Tibial nerve (tissue), 4 donors: ENCODE measurements around the gene TOR1AIP2. TPM values are rescaled to one million over a fixed set of nuclear protein-coding genes. Genes with fewer than 3 reads are reported as not detected.

Source experiments
- DNase-seq, 2 donors: peaks; one replicate each; pipeline ENCODE4 v3.0.0-alpha.2; 2019; ENCODE audit warnings: low spot score in 2 of 2
- H3K27ac ChIP-seq, 4 donors: fragments of 200-600 bp; sonication (generic) in 3 of 4; one replicate each; pipeline ENCODE4 v1.5.1; 2017 to 2019; ENCODE audit warnings: mild to moderate bottlenecking in 1 of 4
- H3K27me3 ChIP-seq, 2 donors: fragments of 200-600 bp; sonication (generic) in 1 of 2; one replicate each; pipeline versions ENCODE4 v1.5.1 to v1.6.0; 2017 to 2019
- H3K36me3 ChIP-seq, 3 donors: fragments of 200-600 bp; sonication (generic); one replicate each; pipeline ENCODE4 v1.5.1; 2018 to 2019
- H3K4me1 ChIP-seq, 4 donors: fragments of 200-600 bp; sonication (generic) in 3 of 4; one replicate each; pipeline ENCODE4 v1.5.1; 2017 to 2019
- H3K4me3 ChIP-seq, 4 donors: fragments of 200-600 bp; sonication (generic) in 3 of 4; one replicate each; pipeline ENCODE4 v1.5.1; 2017 to 2019; ENCODE audit warnings: mild to moderate bottlenecking in 1 of 4, moderate library complexity in 1 of 4
- H3K9me3 ChIP-seq, 4 donors: fragments of 200-600 bp; sonication (generic) in 3 of 4; one replicate each; pipeline ENCODE4 v1.5.1; 2017 to 2019
- EP300 ChIP-seq, 2 donors: sonication (generic); formaldehyde crosslinking; IDR thresholded peaks; one replicate each; pipeline ENCODE4 v1.6.1; 2017; ENCODE audit warnings: antibody characterized with exemption in 2 of 2, mild to moderate bottlenecking in 1 of 2
- POLR2A ChIP-seq, 2 donors: fragments of 450-650 bp; IDR thresholded peaks; one replicate each; pipeline ENCODE4 v1.6.1; 2017; ENCODE audit warnings: antibody characterized with exemption in 2 of 2, mild to moderate bottlenecking in 2 of 2, moderate library complexity in 2 of 2
- WGBS, 2 donors: methylation state at CpG; one replicate each; pipeline ENCODE4 v1.1.5; 2018; 5-methylcytosine and 5-hydroxymethylcytosine counted together
- total RNA-seq, 4 donors: library from RNA; depleted of rRNA; stranded (reverse); fragments of >200 nt; gene quantifications; one replicate each; pipeline ENCODE4 v1.1.0, GENCODE V29; 2016
- TF ChIP-seq, protein P1 (sequence below), 5 experiments: fragments of 200-600 bp in 3 of 5; fragments of 450-650 bp in 2 of 5; sonication (generic) in 3 of 5; IDR thresholded peaks; one replicate each; pipeline ENCODE4 v1.5.1; 2016 to 2019; ENCODE audit warnings: antibody characterized with exemption in 5 of 5, mild to moderate bottlenecking in 3 of 5, moderate library complexity in 2 of 5

Gene TOR1AIP2
- total RNA-seq, 4 donors from 2014 or later = 55.7 to 77.5 (median 59.0) TPM

DNA sequence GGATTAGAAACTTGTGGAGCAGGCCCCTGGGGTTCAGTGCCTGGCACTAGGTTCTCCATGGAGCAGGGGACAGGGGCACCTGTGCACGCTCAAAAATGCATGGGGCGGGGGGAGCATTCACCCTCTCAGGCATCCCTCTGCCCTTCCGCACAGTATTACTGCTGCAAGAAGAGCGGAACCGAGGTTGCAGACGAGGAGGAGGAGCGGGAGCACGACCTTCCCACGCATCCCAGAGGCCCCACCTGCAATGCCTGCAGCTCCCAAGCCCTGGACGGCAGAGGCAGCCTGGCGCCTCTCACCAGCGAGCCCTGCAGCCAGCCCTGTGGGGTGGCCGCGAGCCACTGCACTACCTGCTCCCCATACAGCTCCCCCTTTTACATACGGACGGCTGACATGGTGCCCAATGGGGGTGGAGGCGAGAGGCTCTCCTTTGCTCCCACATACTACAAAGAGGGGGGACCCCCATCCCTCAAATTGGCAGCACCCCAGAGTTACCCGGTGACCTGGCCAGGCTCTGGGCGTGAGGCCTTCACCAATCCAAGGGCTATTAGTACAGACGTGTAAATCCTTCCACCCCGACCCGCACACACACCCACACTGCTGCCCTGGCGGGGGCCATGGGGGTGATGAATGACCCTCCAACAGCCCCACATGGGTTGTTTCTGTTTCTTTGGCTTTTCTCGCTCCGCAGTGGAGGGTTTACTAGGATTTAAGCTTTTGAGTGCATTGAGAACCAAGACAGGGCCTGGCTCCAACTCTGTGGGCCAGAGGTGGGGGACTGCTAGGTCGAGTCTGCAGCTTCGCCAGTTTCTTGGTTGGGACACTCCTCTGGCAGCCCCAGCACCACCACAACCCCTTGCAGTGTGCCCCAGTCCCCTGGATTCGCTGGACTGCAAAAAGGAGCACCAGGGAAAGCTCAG is 63.7 kb downstream of the TOR1AIP2 start:
- Histone ChIP-seq H3K27ac (peak overlapping the region in 1 of 4 donors; percentile 63), H3K36me3 (no peaks in the 10 kb centered on the region), H3K4me1 (peaks cover 0 to 53% (median 9%) of the 10 kb centered on the region in 4 donors), H3K4me3 (peak overlapping the region in 3 of 4 donors; percentile 11 to 47 (median 47)), H3K27me3 (no peaks in the 10 kb centered on the region), H3K9me3 (no peaks in the 10 kb centered on the region)
- 72 to 85% methylated on average over 15 to 25 of the region's 28 CpGs for WGBS, 2 donors
- DNase-seq = no peak
- TF ChIP-seq EP300 (IDR thresholded peaks at IDR 0.05) = no peak
- TF ChIP-seq, protein P1, sequence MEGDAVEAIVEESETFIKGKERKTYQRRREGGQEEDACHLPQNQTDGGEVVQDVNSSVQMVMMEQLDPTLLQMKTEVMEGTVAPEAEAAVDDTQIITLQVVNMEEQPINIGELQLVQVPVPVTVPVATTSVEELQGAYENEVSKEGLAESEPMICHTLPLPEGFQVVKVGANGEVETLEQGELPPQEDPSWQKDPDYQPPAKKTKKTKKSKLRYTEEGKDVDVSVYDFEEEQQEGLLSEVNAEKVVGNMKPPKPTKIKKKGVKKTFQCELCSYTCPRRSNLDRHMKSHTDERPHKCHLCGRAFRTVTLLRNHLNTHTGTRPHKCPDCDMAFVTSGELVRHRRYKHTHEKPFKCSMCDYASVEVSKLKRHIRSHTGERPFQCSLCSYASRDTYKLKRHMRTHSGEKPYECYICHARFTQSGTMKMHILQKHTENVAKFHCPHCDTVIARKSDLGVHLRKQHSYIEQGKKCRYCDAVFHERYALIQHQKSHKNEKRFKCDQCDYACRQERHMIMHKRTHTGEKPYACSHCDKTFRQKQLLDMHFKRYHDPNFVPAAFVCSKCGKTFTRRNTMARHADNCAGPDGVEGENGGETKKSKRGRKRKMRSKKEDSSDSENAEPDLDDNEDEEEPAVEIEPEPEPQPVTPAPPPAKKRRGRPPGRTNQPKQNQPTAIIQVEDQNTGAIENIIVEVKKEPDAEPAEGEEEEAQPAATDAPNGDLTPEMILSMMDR (IDR thresholded peaks at IDR 0.05) = no peak
- no peak for TF ChIP-seq POLR2A (IDR thresholded peaks at IDR 0.05)

DNA sequence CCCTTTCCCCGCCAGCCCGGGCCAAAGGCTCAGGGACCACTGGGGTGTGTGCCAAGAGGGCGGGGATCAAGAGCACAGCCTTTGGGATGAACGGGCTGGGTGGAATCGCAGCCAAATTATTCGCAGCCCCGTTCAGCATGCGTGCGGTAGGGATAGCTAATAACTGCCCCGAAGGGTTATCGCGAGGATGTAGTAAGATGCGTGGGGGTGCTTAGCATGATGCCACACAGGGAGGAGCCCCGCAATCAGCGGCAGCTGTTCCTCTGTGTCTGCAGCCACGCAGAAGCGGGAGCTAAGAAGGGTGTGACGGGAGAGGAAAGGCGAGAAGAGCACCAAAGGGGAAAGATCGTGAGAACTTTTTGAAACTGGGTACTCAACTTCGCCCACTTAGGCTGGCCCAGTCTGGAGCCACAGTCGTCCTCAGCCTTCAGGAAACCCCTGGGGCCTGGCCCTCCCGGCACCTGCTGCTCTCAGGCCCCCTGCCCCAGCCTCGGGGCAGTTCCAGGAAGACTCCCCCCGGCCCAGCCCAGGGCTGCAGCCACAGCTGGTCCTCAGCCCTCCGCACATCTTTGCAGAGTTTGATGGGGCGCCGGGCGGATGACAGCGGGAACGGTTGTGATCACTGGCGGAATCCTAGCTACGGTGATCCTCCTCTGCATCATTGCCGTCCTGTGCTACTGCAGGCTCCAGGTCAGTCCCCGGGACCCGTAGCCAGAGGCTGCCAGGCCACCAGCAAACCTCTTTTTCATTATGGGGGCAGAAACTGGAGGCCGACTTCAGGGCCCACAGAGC is 64.9 kb downstream of the TOR1AIP2 start:
- Histone ChIP-seq H3K27me3 (no peaks in the 10 kb centered on the region), H3K36me3 (no peaks in the 10 kb centered on the region), H3K27ac (no peak overlapping the region), H3K4me1 (peaks cover 0 to 42% (median 9%) of the 10 kb centered on the region in 4 donors), H3K9me3 (no peaks in the 10 kb centered on the region), H3K4me3 (no peak overlapping the region)
- DNase-seq = no peak
- 78 to 85% methylated on average over 25 to 32 of the region's 37 CpGs for WGBS, 2 donors
- TF ChIP-seq POLR2A (IDR thresholded peaks at IDR 0.05) = no peak
- TF ChIP-seq, protein P1 (IDR thresholded peaks at IDR 0.05) = no peak
- no peak for TF ChIP-seq EP300 (IDR thresholded peaks at IDR 0.05)

DNA sequence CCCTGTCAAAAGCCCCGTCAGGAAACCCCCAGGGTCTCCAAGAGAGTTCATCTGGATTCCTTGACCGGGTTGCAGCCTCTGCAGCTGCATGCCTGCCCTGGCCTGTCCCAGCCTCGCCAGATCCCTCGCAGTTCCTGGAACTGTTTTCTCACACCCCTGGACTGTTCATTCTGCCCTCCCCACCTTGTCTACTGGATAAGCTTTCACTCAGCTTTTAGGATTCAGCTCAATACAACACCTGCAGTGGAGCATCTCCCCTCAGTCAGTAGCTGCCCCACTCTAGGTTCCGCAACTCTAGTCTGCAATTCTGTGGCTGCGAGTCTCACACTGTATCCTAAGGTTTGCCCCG is 67.3 kb downstream of the TOR1AIP2 start:
- Histone ChIP-seq H3K36me3 (no peaks in the 10 kb centered on the region), H3K27me3 (no peaks in the 10 kb centered on the region), H3K27ac (no peak overlapping the region), H3K9me3 (no peaks in the 10 kb centered on the region), H3K4me3 (no peak overlapping the region), H3K4me1 (peaks cover 0 to 19% (median 6%) of the 10 kb centered on the region in 4 donors)
- TF ChIP-seq, protein P1 (IDR thresholded peaks at IDR 0.05) = no peak
- TF ChIP-seq EP300 (IDR thresholded peaks at IDR 0.05) (no peak), POLR2A (IDR thresholded peaks at IDR 0.05) (no peak)
- DNase-seq = no peak
- WGBS, 2 donors = 72 to 78% methylated on average over 7 of the region's 7 CpGs

DNA sequence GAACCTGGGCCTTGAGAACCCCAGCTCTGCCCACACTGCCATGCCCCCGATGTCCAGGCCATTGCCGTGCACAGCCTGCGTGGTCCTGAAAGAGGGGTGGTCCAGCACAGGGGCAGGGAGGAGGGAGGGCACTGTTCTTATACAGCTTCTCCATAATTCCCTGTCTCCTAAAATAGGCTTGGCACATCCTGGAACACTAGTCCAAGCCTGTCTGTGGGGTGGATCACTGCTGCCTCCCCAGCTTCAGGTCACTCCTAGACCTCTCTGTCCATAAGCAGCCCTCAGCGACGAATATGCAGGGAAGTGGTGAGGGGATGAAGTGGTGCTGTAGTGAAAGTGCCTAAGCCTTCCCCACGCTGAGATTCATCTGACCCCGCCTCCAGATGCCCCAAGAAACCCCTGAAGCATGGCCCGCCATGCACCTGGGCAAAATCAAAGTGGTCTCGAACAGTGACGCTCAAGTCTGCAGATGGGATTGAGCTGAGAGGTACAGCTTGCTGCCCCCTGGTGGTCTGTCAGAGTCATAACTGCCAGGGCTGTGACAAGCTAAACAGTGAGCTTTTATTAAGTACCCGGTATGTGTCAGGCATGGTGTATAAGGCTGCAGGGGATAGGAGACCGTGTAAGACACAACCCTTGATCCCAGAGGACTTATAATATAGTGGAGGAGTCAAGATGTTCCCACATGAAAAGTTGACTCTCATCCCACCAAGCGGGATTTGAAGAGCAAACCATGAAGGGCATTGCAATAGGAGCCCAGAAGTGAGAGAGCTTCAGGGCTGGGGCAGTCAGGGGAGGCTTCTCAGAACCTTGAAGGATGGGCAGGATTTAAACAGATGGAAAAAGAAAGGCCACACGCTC is 67.9 kb downstream of the TOR1AIP2 start:
- Histone ChIP-seq H3K36me3 (no peaks in the 10 kb centered on the region), H3K27ac (no peak overlapping the region), H3K27me3 (no peaks in the 10 kb centered on the region), H3K4me3 (no peak overlapping the region), H3K4me1 (peaks cover 0 to 14% (median 4%) of the 10 kb centered on the region in 4 donors), H3K9me3 (no peaks in the 10 kb centered on the region)
- WGBS, 2 donors = 39 to 40% methylated on average over 14 of the region's 14 CpGs
- no peak for TF ChIP-seq EP300 (IDR thresholded peaks at IDR 0.05)
- TF ChIP-seq, protein P1 (IDR thresholded peaks at IDR 0.05) = peak; percentile 82 to 92 (median 90)
- DNase-seq = peak in 1 of 2 donors; percentile 38
